ENCODE results near the gene ARID4B.
"Not testable (repeated sequence)": the region's sequence is repeated elsewhere in the genome, so short reads cannot be mapped to it uniquely, and the experiment has no call there.

The ARID4B gene

DNA sequence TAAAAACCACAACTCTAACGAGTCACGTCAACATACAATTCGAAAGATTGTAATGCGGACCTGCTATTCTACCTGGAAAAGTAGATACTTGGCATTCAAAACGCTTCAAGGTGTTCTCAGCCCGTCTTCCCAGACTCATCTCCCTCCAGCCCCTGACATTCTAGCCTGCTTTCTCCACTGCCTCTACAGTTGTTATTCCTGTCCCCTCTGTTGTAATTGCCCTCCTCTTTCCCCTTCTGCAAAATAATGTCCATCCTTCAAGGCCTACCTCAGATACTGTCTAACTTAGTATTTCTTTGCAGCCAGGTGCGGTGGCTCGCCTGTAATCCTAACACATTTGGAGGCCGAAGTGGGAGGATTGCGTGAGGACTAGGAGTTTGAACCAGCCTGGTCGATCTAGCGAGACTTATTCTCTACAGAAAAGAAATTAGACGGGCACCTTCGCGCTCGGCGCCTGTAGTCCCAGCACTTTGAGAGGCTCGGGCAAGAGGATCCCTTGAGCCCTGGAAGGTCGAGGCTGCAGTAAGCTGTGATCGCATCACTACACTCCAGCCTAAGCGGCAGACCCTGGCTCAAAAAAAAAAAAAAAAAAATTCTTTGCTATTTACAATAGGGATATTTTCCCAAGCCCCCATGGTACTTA is 166.2 kb downstream of the ARID4B start:
- Histone ChIP-seq H3K4me1 (ENCODE audit: insufficient read depth, low read length) (peaks cover 40% of the 10 kb centered on the region), H4K20me1 (ENCODE audit: insufficient read depth, low read length) (no peaks in the 10 kb centered on the region), H3K27ac (ENCODE audit: low read length) (peak overlapping the region; percentile 92), H2AFZ (ENCODE audit: low read depth, low read length) (peak overlapping the region; percentile 97), H3K4me2 (ENCODE audit: insufficient read depth, low read length) (peak overlapping the region; percentile 82), H3K4me3 (ENCODE audit: low read depth in 1 of 2, low read length in 2 of 2) (peak overlapping the region; percentile 73 to 85), H3K79me2 (ENCODE audit: insufficient read depth, low read length) (peaks cover 45% of the 10 kb centered on the region), H3K9ac (ENCODE audit: low read depth, low read length) (peak overlapping the region; percentile 78), H3K27me3 (ENCODE audit: insufficient read depth, low read length, poor library complexity) (no peaks in the 10 kb centered on the region), H3K9me3 (ENCODE audit: insufficient read depth, low read length, severe bottlenecking) (no peaks in the 10 kb centered on the region), H3K36me3 (ENCODE audit: insufficient read depth, low read length) (peaks cover 30% of the 10 kb centered on the region)
- DNase-seq: no peak
- ATAC-seq (ENCODE audit: insufficient read depth, low read depth): no peak
- TF ChIP-seq, protein P1, sequence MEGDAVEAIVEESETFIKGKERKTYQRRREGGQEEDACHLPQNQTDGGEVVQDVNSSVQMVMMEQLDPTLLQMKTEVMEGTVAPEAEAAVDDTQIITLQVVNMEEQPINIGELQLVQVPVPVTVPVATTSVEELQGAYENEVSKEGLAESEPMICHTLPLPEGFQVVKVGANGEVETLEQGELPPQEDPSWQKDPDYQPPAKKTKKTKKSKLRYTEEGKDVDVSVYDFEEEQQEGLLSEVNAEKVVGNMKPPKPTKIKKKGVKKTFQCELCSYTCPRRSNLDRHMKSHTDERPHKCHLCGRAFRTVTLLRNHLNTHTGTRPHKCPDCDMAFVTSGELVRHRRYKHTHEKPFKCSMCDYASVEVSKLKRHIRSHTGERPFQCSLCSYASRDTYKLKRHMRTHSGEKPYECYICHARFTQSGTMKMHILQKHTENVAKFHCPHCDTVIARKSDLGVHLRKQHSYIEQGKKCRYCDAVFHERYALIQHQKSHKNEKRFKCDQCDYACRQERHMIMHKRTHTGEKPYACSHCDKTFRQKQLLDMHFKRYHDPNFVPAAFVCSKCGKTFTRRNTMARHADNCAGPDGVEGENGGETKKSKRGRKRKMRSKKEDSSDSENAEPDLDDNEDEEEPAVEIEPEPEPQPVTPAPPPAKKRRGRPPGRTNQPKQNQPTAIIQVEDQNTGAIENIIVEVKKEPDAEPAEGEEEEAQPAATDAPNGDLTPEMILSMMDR (IDR thresholded peaks at IDR 0.05; ENCODE audit: borderline replicate concordance, extremely low read depth, low read length, poor library complexity, severe bottlenecking): no peak
- no peak for TF ChIP-seq EZH2 (IDR thresholded peaks at IDR 0.05; ENCODE audit: borderline replicate concordance, low read depth, low read length, severe bottlenecking)

- Histone ChIP-seq H3K27me3 (ENCODE audit: insufficient read depth, low read length, poor library complexity) (no peaks in the 10 kb centered on the region), H3K36me3 (ENCODE audit: insufficient read depth, low read length) (peaks cover 37% of the 10 kb centered on the region), H3K4me1 (ENCODE audit: insufficient read depth, low read length) (peaks cover 44% of the 10 kb centered on the region), H3K27ac (ENCODE audit: low read length) (peak within 1 kb of the TSS; percentile 92), H4K20me1 (ENCODE audit: insufficient read depth, low read length) (no peaks in the 10 kb centered on the region), H3K9me3 (ENCODE audit: insufficient read depth, low read length, severe bottlenecking) (no peaks in the 10 kb centered on the region), H2AFZ (ENCODE audit: low read depth, low read length) (peak within 1 kb of the TSS; percentile 97), H3K79me2 (ENCODE audit: insufficient read depth, low read length) (peaks cover 49% of the 10 kb centered on the region), H3K4me2 (ENCODE audit: insufficient read depth, low read length) (peak within 1 kb of the TSS; percentile 82), H3K4me3 (ENCODE audit: low read depth in 1 of 2, low read length in 2 of 2) (peak within 1 kb of the TSS; percentile 73 to 85), H3K9ac (ENCODE audit: low read depth, low read length) (peak within 1 kb of the TSS; percentile 78)
- TF ChIP-seq, protein P1 (IDR thresholded peaks at IDR 0.05; ENCODE audit: borderline replicate concordance, extremely low read depth, low read length, poor library complexity, severe bottlenecking): peak; percentile 43
- TF ChIP-seq EZH2 (IDR thresholded peaks at IDR 0.05; ENCODE audit: borderline replicate concordance, low read depth, low read length, severe bottlenecking): no peak
- DNase-seq (peak; percentile 94), ATAC-seq (ENCODE audit: insufficient read depth, low read depth) (peak; percentile 90)
Observed at GRCh38 chr1:235160957-235161684, 166.9 kb downstream of the ARID4B start, which contains the start of gene RBM34. RBM34 (minus strand) TSS chr1:235161250; CDS start chr1:235161226, 24 bp downstream.

GRCh38 chr1:235160383-235160956 is 167.5 kb downstream of the ARID4B start:
- TF ChIP-seq, protein P1 (IDR thresholded peaks at IDR 0.05; ENCODE audit: borderline replicate concordance, extremely low read depth, low read length, poor library complexity, severe bottlenecking): no peak
- no peak for TF ChIP-seq EZH2 (IDR thresholded peaks at IDR 0.05; ENCODE audit: borderline replicate concordance, low read depth, low read length, severe bottlenecking)
- H2AFZ ChIP-seq (ENCODE audit: low read depth, low read length): peak overlapping the region; percentile 97
- peak; percentile 61 for ATAC-seq (ENCODE audit: insufficient read depth, low read depth)
- H3K27me3 ChIP-seq (ENCODE audit: insufficient read depth, low read length, poor library complexity): no peaks in the 10 kb centered on the region
- H3K79me2 ChIP-seq (ENCODE audit: insufficient read depth, low read length): peaks cover 51% of the 10 kb centered on the region
- H3K9me3 ChIP-seq (ENCODE audit: insufficient read depth, low read length, severe bottlenecking): no peaks in the 10 kb centered on the region
- peak overlapping the region; percentile 82 for H3K4me2 ChIP-seq (ENCODE audit: insufficient read depth, low read length)
- H3K9ac ChIP-seq (ENCODE audit: low read depth, low read length): peak overlapping the region; percentile 78
- peak overlapping the region; percentile 92 for H3K27ac ChIP-seq (ENCODE audit: low read length)
- DNase-seq: no peak
- peak overlapping the region; percentile 73 to 85 for H3K4me3 ChIP-seq (ENCODE audit: low read depth in 1 of 2, low read length in 2 of 2)
- no peaks in the 10 kb centered on the region for H4K20me1 ChIP-seq (ENCODE audit: insufficient read depth, low read length)
- peaks cover 41% of the 10 kb centered on the region for H3K36me3 ChIP-seq (ENCODE audit: insufficient read depth, low read length)
- peaks cover 44% of the 10 kb centered on the region for H3K4me1 ChIP-seq (ENCODE audit: insufficient read depth, low read length)

GRCh38 chr1:235159930-235160329 is 168.0 kb downstream of the ARID4B start:
- not testable (repeated sequence) for DNase-seq; H2AFZ ChIP-seq (ENCODE audit: low read depth, low read length); H3K27me3 ChIP-seq (ENCODE audit: insufficient read depth, low read length, poor library complexity); H3K9me3 ChIP-seq (ENCODE audit: insufficient read depth, low read length, severe bottlenecking); H4K20me1 ChIP-seq (ENCODE audit: insufficient read depth, low read length); ATAC-seq (ENCODE audit: insufficient read depth, low read depth)
- peak overlapping the region; percentile 73 to 85; a peak in 3 of 4 replicates for H3K4me3 ChIP-seq (ENCODE audit: low read depth in 1 of 2, low read length in 2 of 2)
- H3K79me2 ChIP-seq (ENCODE audit: insufficient read depth, low read length): peaks cover 53% of the 10 kb centered on the region
- H3K36me3 ChIP-seq (ENCODE audit: insufficient read depth, low read length): peaks cover 42% of the 10 kb centered on the region
- peak overlapping the region; percentile 92 for H3K27ac ChIP-seq (ENCODE audit: low read length)
- H3K4me1 ChIP-seq (ENCODE audit: insufficient read depth, low read length): peaks cover 44% of the 10 kb centered on the region
- peak overlapping the region; percentile 78 for H3K9ac ChIP-seq (ENCODE audit: low read depth, low read length)
- H3K4me2 ChIP-seq (ENCODE audit: insufficient read depth, low read length): peak overlapping the region; percentile 82

DNA sequence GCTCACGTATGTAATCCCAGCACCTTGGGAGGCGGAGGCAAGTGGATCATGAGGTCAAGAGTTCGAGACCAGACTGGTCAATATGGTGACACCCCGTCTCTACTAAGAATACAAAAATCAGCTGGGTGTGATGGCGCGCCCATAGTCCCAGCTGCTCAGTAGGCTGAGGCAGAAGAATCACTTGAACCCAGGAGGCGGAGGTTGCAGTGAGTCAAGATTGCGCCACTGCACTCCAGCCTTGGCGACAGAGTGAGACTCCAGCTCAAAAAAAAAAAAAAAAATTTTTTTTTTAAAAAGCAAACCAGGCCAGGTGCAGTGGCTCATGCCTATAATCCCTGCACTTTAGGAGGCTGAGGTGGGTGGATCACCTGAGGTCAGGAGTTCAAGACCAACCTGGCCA is 168.7 kb downstream of the ARID4B start:
- not testable (repeated sequence) for DNase-seq; H3K9me3 ChIP-seq (ENCODE audit: insufficient read depth, low read length, severe bottlenecking); H4K20me1 ChIP-seq (ENCODE audit: insufficient read depth, low read length); H3K27me3 ChIP-seq (ENCODE audit: insufficient read depth, low read length, poor library complexity); H3K4me3 ChIP-seq (ENCODE audit: low read depth in 1 of 2, low read length in 2 of 2); H2AFZ ChIP-seq (ENCODE audit: low read depth, low read length); H3K9ac ChIP-seq (ENCODE audit: low read depth, low read length); ATAC-seq (ENCODE audit: insufficient read depth, low read depth); H3K27ac ChIP-seq (ENCODE audit: low read length)
- peak overlapping the region; percentile 82; the same call in 1 of the 2 replicates for H3K4me2 ChIP-seq (ENCODE audit: insufficient read depth, low read length)
- peaks cover 58% of the 10 kb centered on the region for H3K79me2 ChIP-seq (ENCODE audit: insufficient read depth, low read length)
- peaks cover 44% of the 10 kb centered on the region for H3K4me1 ChIP-seq (ENCODE audit: insufficient read depth, low read length)
- H3K36me3 ChIP-seq (ENCODE audit: insufficient read depth, low read length): peaks cover 48% of the 10 kb centered on the region

Data from DND-41 (cell line).